HFF-Myc (cell line): Measurements from ENCODE around the gene KIF22.
A peak's percentile ranks its signal among the peaks of the same experiment; 100 is the strongest.

Source experiments
- DNase-seq: peaks from one replicate; pipeline ENCODE4 v3.0.0-alpha.2; 2011; ENCODE audit warnings: low read depth; ENCODE audit errors: extremely low read depth
- H3K4me3 ChIP-seq: replicated peaks from 2 replicates; pipeline ENCODE4 v1.5.1; 2011; ENCODE audit warnings: low read depth, mild to moderate bottlenecking, control low read depth, low read length
- CTCF ChIP-seq: IDR thresholded peaks from 2 replicates; pipeline ENCODE4 v1.5.1; 2012; ENCODE audit warnings: mild to moderate bottlenecking, low read depth, low read length, control low read depth; ENCODE audit errors: missing control alignments

Gene KIF22

DNA sequence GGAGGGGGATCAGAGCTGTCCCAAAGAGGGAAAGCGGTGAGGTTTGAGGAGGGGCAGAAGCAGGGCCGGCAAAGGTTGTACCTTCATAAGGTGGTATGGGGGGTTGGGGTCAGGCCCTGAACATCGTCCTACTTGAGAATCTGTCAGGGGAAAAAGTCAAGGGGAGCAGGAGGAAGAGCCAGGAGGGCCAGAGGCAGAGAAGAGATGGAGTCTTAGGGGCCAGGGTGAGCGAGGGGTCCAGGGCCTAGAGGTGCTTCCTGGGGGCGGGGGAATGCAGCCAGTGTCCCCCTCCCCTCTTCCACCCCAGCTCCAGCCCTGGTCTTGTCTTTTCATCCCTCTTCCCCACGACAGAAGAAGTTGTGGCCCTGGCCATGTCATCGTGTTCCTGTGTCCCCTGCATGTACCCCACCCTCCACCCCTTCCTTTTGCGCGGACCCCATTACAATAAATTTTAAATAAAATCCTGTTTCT is 20.2 kb downstream of the KIF22 start:
- no peak for TF ChIP-seq CTCF
- peak overlapping the region; percentile 74 for H3K4me3 ChIP-seq

GRCh38 chr16:29811170-29811895 is 20.8 kb downstream of the KIF22 start:
- no peak for TF ChIP-seq CTCF
- peak overlapping the region; percentile 74 for H3K4me3 ChIP-seq
- DNase-seq = peak; percentile 92

More for the DNA sequence above, 20.2 kb downstream of the KIF22 start:
- no peak for DNase-seq

GRCh38 chr16:29811896-29812665 is 21.5 kb downstream of the KIF22 start, which contains the start of gene PRRT2:
TSS of gene PRRT2 (plus strand) at chr16:29812193. CDS start at chr16:29813055, 862 bp downstream.
- no peak for DNase-seq
- H3K4me3 ChIP-seq = peak within 1 kb of the TSS; percentile 74
- no peak for TF ChIP-seq CTCF

- no peak for TF ChIP-seq CTCF
- DNase-seq = no peak
- H3K4me3 ChIP-seq = peak overlapping the region; percentile 74
These were observed 22.4 kb downstream of the KIF22 start for GRCh38 chr16:29812754-29813643.

- no peak for DNase-seq
- no peak for TF ChIP-seq CTCF
- no peak overlapping the region for H3K4me3 ChIP-seq
These were observed 23.4 kb downstream of the KIF22 start for GRCh38 chr16:29813644-29814562.
